SU-DHL-6 (cell line): ENCODE data around the gene MTHFR.

Experiments
- CTCF ChIP-seq: fragments of 200-600 bp; sonication (generic); IDR thresholded peaks from one replicate; pipeline ENCODE4 v1.5.1; 2017; ENCODE audit warnings: antibody characterized with exemption, mild to moderate bottlenecking, low read length, moderate library complexity; ENCODE audit not compliant: insufficient read depth, poor library complexity, severe bottlenecking
- EZH2phosphoT487 ChIP-seq: fragments of 200-600 bp; sonication (generic), shearing (Covaris generic); conservative IDR thresholded peaks from 2 replicates; pipeline ENCODE4 v1.6.1; 2018; ENCODE audit warnings: mild to moderate bottlenecking, antibody characterized with exemption, low read length, moderate library complexity, mixed read lengths

DNA sequence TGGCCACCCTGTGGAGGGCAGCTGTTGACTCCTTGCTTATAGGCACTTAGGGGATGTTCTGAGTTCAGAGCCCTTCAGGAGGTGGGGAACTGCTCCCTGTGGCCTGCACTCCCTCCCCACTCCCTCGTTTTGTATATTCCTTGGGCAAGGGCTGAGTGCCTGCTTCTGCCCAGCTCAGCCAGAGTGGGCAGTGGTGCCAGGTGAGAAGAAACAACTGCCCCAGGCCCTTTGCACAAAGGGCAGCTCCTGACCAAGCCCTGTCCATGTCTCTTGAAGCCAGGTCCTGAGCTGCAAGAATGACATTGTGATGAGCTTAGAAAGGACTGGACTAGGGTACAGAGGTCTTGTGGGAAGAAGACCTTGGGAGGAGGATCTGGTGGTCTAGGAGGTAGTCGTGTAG lies 67.7 kb downstream of the MTHFR start:
- TF ChIP-seq CTCF, result no peak
- no peak for TF ChIP-seq EZH2phosphoT487
